HG03064 (cell line): ENCODE data around the gene CARHSP1.
"Not testable (repeated sequence)": the region's sequence is repeated elsewhere in the genome, so short reads cannot be mapped to it uniquely, and the experiment has no call there.

Experiments
- ATAC-seq: cut with Tn5 transposase; IDR thresholded peaks from one replicate; pipeline ENCODE4 v1.9.1; 2021; ENCODE audit warnings: low read depth; ENCODE audit not compliant: unreplicated experiment

The CARHSP1 gene

DNA sequence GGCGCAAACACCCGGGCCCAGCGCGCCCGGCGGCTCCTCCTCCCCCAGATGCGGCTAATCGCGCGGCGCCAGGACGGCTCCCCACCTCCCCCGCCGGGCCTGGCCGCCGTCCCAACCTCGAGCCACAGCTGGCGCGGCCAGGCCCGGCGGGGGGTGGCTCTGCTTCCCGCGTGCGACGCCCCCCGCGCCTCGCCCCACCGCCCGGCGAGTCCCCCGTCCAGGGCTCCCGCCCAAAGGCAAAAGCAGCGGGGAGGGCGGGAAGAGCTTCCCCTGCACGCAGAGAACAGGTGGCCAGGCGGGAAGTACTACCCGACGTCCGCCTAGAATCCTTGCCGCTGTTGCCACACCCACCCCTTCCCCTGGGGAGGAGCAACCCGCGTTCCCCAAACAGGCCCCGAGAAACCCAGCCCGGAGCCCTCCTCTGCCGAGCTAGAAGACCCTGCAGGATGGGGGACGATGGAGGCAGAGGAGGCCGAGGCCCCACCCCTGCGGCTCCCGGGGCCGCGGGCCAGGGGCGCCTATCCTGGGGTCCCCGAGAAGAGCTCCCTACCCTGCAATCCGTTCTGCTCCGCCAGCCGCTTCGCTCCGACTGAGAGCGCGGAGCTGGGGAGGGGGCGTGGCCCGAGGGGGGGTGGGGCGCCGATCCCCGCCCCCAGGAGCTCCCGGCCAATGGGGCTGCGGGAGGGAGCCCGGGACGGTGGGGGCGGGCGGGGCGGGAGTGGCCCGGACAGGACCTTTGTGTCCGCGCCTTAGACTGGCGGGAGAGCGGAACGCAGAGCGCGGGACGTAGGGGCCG, at the start of gene CARHSP1:
CARHSP1 (minus strand) TSS at position 591 of the 796 bp plus-strand sequence. CDS start 9,678 bp downstream, outside the sequence.
- ATAC-seq, result peak; percentile 73

- ATAC-seq, result not testable (repeated sequence)
Observed at GRCh38 chr16:8917336-8917735, 48.5 kb upstream of the CARHSP1 start.

GRCh38 chr16:8916541-8917225, 47.9 kb upstream of the CARHSP1 start:
- ATAC-seq, result no peak

- no peak for ATAC-seq
Observed at GRCh38 chr16:8915722-8916301, 47.0 kb upstream of the CARHSP1 start.

DNA sequence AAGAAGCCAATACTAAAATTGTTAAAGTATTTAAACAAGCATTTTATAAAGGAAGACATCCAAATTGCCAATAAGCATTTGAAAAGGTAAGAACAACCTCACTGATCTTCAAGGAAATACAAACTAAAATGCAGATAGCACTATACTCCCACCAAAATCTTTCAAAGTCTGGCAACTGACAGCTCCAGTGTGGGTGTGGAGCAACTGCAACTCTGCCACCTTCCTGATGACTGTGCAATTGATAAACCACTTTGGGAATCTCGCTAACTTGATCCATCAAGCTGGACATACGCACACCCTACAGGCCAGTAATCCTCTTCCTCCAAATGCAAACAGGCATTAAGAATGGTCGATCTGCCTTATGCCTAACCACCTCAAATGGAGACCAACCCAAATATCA, 45.3 kb upstream of the CARHSP1 start:
- no peak for ATAC-seq

- ATAC-seq, result no peak
Observed at GRCh38 chr16:8912793-8913192, 44.0 kb upstream of the CARHSP1 start.

- ATAC-seq, result no peak
Observed at GRCh38 chr16:8910811-8911210, 42.0 kb upstream of the CARHSP1 start.

GRCh38 chr16:8908810-8909468, 40.1 kb upstream of the CARHSP1 start:
- ATAC-seq, result no peak

GRCh38 chr16:8907096-8907495, 38.3 kb upstream of the CARHSP1 start:
- ATAC-seq, result no peak

DNA sequence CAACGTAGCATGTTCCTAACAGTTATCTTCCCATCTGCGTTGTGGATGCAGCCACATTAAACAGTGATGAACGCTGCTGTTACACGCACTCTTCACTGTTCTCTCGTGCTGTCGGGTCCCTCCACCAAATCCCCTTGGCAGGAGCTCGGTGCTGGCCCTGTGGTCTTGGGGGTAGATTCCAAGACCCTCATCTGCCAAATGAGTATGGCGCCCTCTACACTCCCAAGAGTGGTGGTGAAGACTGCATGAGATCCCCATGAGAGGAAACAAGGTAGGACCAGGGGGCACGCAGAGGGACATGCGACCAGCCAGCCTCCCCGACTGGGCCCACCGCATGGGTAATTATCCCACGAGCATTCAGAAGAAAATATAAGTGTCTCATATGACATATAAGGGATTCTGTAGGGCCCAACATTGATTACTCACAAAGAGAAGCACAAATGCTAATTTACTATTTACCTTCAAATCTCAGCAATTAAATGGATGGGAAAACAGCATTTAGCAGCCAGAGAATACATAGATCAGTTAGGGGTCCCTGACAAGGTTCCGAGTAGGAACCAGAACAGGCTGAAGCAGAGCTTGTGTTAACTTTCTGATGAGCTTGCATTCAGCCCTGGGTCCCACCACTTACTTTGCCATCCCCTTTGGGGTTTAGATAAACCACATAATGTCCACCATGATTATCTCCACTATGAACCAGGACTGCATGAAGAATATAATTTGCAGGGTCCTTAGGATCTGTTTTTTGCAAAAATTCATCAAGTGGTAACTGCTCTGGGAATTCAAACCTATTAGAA, 37.2 kb upstream of the CARHSP1 start:
- ATAC-seq, result no peak

DNA sequence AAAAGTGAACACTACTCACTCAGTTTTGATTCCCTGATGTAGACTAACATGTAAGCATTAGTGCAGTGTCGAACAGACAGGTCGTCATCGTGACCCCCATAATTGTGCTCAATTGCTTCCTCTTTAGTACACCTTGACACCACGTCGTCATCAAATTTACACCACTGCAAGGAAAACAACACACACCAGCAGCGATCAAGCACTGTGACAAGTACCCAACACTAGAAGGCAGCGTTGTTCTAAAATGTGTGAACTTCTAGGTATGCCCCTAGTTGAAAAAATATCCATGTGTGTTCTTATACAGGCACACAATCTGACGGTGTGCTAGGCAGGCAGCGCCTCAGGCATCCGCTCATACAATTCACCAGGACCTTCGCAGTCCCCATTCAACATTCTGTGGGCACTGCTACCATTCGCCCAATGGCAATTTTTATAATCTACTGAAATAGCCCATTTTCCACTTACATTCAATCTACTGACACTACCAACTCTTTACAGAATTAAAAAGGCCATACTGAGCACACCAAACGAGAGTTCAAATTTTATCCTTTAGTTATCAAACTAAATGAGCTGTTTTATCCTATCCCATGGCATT, 36.5 kb upstream of the CARHSP1 start:
- ATAC-seq, result no peak

- no peak for ATAC-seq
Observed at GRCh38 chr16:8904018-8904430, 35.2 kb upstream of the CARHSP1 start.

DNA sequence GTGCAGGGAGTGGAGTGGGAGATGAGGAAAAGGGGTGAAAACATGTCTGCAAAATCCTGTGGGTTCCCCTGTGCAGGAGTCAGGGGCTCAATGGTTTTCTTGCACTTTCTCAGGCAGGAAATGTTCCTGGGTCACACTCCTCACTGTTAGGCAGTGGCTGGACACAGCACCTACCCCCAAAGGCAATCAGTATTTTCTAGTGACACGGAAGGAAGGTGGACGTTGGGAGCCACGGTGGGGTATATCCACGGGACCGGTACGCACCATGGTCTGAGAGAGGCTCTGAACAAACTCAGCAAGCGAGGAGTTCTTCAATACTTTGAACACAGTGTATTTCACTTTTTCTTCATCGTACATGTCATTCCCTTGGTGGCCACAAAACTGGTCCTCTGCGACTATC, 34.2 kb upstream of the CARHSP1 start:
- ATAC-seq, result no peak

DNA sequence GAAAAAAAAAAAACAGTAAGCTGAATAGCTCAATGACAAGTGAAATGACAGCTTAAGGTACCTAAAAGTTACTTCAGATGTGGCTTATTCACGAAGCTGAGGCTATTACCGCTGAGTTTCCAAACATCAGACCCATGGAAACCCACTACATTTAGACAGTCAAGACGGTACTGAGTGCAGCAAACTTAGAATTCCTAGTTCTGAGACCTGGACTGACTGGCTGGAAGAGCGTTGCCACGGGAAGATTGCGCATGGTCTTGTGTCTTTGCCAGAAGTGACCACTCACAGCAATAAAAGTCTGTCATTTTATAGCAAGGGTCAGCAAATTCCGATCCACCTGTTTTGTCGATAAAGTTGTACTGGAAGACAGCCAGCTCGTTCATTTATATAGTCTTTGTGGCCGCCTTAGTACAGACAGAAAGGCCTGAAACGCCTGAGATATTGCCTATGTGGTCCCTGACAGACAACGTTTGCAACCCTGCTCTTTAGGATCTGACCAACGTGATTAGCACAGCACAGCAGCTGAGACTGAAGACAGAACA, 32.6 kb upstream of the CARHSP1 start:
- no peak for ATAC-seq

DNA sequence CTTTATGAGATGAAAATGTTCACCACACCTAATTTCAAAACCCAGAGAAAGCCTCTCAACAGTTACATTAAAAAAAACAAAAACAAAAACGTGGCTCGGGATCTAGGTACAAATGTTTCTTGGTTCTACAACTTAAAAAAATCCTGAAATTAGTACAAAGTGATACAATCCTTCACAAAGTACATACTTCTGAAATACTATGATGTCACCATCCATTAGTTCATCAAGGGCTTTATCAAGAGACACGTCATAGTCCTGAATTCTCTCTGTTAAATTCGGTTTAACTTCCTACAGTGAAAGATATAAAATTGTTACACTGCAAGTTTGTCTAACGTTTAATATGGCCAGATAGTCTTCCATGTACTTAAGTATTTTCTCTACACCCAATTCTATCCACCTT, 31.5 kb upstream of the CARHSP1 start:
- ATAC-seq, result no peak

DNA sequence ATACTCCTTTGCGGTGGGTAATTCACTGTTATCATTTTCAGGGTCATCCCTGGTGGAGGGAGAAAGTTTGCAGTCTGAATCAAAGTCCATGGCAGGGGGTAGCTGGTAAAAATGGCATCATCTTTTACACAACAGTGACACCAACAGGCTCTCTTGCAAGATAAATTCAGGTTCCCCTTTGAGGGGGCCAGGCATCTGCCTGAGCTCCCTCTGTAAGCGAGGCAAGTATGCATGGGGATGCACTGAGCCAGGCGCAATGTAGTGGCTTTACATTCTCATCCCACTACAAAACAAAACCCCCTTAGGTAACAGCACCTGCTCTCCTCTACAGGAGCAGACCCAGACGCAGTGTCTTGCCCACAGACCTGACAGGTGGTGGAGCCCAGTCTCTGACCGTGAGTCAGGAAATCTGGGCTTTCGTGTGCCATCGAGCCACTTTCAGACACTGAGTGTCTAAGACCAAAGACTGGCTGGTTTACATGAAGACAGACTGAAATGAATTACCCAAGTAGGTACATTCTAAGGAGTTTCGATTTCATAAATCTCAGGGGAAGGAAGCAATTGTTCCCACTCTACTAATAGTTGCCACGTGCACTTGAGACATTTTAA, 31.0 kb upstream of the CARHSP1 start:
- ATAC-seq, result no peak

GRCh38 chr16:8898660-8899318, 30.0 kb upstream of the CARHSP1 start:
- ATAC-seq, result no peak

- ATAC-seq, result no peak
Observed at GRCh38 chr16:8894736-8895334, 26.0 kb upstream of the CARHSP1 start.
